Esophagus (tissue), 2 donors: ENCODE measurements around the gene BAIAP2L1. TPM values are rescaled to one million over a fixed set of nuclear protein-coding genes. Genes with fewer than 3 reads are reported as not detected.
A peak's percentile ranks its signal among the peaks of the same experiment; 100 is the strongest.

Experiments used
- H3K27ac ChIP-seq, 2 donors: one replicate each; pipeline ENCODE4 v1.5.1; 2013; ENCODE audit warnings: low read depth in 2 of 2, mild to moderate bottlenecking in 2 of 2, inconsistent platforms in 1 of 2, low read length in 1 of 2, moderate library complexity in 1 of 2
- H3K27me3 ChIP-seq, 2 donors: one replicate each; pipeline ENCODE4 v1.6.1; 2013; ENCODE audit warnings: low read length in 2 of 2, control low read depth in 1 of 2, mild to moderate bottlenecking in 1 of 2; ENCODE audit not compliant: insufficient read depth in 2 of 2, control insufficient read depth in 1 of 2
- H3K36me3 ChIP-seq, 2 donors: one replicate each; pipeline ENCODE4 v1.6.1; 2013; ENCODE audit warnings: low read length in 1 of 2; ENCODE audit not compliant: control insufficient read depth in 2 of 2, insufficient read depth in 2 of 2
- H3K4me1 ChIP-seq, 2 donors: one replicate each; pipeline ENCODE4 v1.6.1; 2013; ENCODE audit warnings: low read length in 1 of 2; ENCODE audit not compliant: control insufficient read depth in 2 of 2, insufficient read depth in 2 of 2
- H3K4me3 ChIP-seq, 2 donors: one replicate each; pipeline ENCODE4 v1.5.1; 2013; ENCODE audit warnings: low read length in 2 of 2, mild to moderate bottlenecking in 2 of 2, low read depth in 1 of 2, moderate library complexity in 1 of 2
- H3K9me3 ChIP-seq, 2 donors: one replicate each; pipeline ENCODE4 v1.6.1; 2013; ENCODE audit warnings: mild to moderate bottlenecking in 2 of 2, low read depth in 1 of 2, low read length in 1 of 2, moderate library complexity in 1 of 2; ENCODE audit not compliant: control insufficient read depth in 2 of 2, insufficient read depth in 1 of 2
- WGBS, 2 donors: extraction: QIAGEN DNeasy Blood & Tissue Kit; methylation state at CpG; one replicate each; pipeline ENCODE4 v1.1.7; 2013; 5-methylcytosine and 5-hydroxymethylcytosine counted together
- polyA plus RNA-seq, 2 donors: library from polyadenylated mRNA; stranded (reverse); fragments of 200-250 nt; gene quantifications; one replicate each; pipeline ENCODE4 v1.2.3, GENCODE V29; 2013
- donor health status: healthy with polysubstance abuse.
- donor health status: Bipolar disorder and iron deficiency.

BAIAP2L1 gene
- polyA plus RNA-seq, 2 donors: 20.0 to 23.1 TPM

DNA sequence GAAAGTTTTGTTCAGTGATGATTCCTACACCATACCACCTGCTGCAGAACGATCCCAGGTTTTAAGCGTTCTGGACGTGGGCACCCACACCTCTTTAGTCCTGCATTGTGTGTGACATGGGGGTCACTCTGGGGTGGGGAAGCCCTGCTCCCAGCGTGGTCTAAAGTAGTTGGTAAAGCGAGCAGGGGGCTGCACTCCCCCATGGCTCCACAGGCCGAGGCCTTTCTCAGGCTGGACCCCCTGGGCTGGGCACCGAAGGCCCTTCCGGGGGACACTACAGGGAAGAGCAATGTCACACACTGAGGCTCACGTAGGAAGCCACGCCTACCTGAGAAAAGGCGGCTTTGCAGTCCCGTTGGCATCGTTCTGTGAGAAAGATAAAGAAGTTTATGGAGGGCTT lies 107.1 kb downstream of the BAIAP2L1 start:
- H3K36me3 ChIP-seq: peaks cover 0 to 35% of the 10 kb centered on the region in 2 donors
- H3K4me1 ChIP-seq: peaks cover 7 to 20% of the 10 kb centered on the region in 2 donors
- no peak overlapping the region for H3K4me3 ChIP-seq
- 84% methylated on average over 13 of the region's 13 CpGs for WGBS, 2 donors
- H3K9me3 ChIP-seq: no peaks in the 10 kb centered on the region
- no peaks in the 10 kb centered on the region for H3K27me3 ChIP-seq
- no peak overlapping the region for H3K27ac ChIP-seq

DNA sequence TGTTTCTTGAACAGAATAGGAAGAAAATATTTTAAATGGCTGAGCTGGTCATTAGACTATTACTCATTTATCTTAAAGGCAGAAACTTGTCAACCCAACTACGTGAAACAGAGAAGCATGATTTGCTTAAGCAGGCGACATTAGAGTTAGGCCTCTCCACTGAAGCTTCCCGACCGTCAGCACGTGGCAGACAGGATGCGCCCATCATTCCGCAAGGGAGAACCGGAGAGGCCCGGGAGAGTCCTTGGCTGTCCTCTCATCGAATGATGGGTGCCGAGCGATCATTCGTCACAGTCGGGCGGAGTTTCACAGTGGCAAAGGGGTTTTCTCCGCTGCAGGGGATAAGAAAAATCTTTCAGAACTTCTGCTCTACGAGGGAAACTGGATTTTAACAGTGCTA lies 107.6 kb downstream of the BAIAP2L1 start:
- H3K27me3 ChIP-seq: no peaks in the 10 kb centered on the region
- H3K4me3 ChIP-seq: no peak overlapping the region
- peaks cover 0 to 35% of the 10 kb centered on the region in 2 donors for H3K36me3 ChIP-seq
- no peaks in the 10 kb centered on the region for H3K9me3 ChIP-seq
- H3K27ac ChIP-seq: no peak overlapping the region
- peaks cover 7 to 20% of the 10 kb centered on the region in 2 donors for H3K4me1 ChIP-seq
- WGBS, 2 donors: 84 to 86% methylated on average over 17 of the region's 17 CpGs

DNA sequence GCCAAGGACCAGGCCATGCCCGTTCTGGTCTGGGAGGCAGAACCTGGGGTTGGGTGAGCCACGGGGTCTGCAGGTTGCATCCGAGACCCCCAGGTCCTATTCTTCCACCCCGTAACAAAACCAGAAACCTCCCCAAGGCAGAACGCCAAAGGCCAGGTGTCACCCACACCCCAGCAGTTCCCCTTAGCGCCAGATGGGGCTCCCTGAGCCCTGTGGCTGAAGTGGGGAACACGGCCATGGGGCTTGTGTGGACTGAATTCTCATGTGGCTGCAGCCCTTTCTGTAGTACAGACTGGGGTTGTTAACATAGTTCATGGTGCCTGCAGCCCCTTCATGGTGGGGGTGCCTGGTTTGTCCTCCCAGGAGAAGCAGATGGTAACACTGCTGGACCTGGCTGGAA lies 109.2 kb downstream of the BAIAP2L1 start:
- peaks cover 14 to 32% of the 10 kb centered on the region in 2 donors for H3K4me1 ChIP-seq
- peaks cover 0 to 32% of the 10 kb centered on the region in 2 donors for H3K36me3 ChIP-seq
- H3K27ac ChIP-seq: no peak overlapping the region
- 65 to 77% methylated on average over 7 of the region's 7 CpGs for WGBS, 2 donors
- H3K9me3 ChIP-seq: no peaks in the 10 kb centered on the region
- H3K4me3 ChIP-seq: no peak overlapping the region
- H3K27me3 ChIP-seq: no peaks in the 10 kb centered on the region

DNA sequence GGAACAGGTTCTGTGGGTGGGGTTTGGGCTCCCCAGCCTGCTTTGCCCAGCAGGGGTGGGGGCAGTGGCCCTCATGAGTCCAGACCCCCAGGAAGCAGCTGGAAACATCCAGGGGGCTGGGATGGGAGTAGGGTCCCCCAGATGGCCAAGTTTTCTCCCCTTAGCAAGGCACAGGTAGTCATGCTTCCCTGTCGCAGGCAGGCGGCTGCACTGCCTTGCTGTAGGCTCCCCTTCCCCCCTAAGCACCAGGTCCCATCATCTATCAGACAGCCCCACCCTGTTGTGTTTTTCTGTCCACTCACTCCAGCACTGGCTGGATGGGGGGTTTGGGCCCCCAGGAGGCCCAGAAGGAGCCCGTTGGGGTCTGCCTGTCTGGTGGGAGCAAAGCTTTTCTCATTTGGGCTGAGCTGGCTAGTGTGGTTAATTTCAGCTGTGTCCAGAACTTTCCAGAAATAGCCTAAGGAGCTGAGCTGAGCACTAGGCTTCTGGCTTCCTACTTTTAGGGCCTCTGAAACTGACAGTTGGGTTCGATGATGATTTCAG lies 111.5 kb downstream of the BAIAP2L1 start:
- Histone ChIP-seq H3K27me3 (no peaks in the 10 kb centered on the region), H3K27ac (no peak overlapping the region), H3K9me3 (no peaks in the 10 kb centered on the region), H3K4me3 (no peak overlapping the region), H3K36me3 (peaks cover 0 to 34% of the 10 kb centered on the region in 2 donors), H3K4me1 (peaks cover 19 to 41% of the 10 kb centered on the region in 2 donors)
- 88% methylated on average over 4 of the region's 4 CpGs for WGBS, 2 donors

DNA sequence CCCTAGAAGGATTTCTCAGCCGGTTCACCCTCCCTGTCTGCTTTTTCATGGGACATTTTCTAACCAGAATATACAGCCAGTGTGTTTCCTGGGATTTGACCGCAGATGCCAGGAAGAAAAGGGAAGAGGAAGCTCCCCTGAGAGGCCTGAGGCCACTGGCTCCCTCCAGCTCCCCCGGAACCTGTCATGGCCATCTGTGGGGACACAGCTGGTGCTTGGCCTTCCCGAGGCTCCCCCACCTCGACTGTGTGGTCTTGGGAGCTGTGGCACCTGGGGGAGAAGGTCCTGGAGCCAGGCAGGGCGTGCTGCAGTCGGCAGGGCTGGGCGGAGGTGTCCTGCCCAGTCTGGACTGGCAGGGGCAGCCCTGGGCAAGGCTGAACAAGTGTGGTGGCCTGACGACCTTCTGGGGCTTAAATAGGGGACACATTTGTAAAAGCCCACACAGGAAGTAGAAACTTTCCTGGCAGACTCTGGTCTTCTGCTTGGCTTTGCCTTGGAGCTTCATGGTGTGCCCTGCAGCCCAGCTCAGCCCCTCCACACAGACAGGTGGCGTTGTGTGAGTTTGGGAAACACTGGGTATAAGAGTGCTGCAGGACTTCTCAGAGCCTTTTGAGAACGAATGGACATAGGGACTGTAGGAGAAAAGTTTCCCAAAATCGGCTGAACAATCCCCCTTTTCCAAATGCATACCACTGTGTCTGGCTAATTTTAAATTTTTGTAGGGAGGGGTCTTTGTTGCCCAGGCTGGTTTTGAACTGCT lies 112.6 kb downstream of the BAIAP2L1 start:
- Histone ChIP-seq H3K4me3 (no peak overlapping the region), H3K27ac (peak overlapping the region; percentile 71 to 77), H3K27me3 (no peaks in the 10 kb centered on the region), H3K36me3 (peaks cover 0 to 25% of the 10 kb centered on the region in 2 donors), H3K9me3 (no peaks in the 10 kb centered on the region), H3K4me1 (peaks cover 28 to 52% of the 10 kb centered on the region in 2 donors)
- WGBS, 2 donors: 45 to 54% methylated on average over 12 of the region's 12 CpGs

DNA sequence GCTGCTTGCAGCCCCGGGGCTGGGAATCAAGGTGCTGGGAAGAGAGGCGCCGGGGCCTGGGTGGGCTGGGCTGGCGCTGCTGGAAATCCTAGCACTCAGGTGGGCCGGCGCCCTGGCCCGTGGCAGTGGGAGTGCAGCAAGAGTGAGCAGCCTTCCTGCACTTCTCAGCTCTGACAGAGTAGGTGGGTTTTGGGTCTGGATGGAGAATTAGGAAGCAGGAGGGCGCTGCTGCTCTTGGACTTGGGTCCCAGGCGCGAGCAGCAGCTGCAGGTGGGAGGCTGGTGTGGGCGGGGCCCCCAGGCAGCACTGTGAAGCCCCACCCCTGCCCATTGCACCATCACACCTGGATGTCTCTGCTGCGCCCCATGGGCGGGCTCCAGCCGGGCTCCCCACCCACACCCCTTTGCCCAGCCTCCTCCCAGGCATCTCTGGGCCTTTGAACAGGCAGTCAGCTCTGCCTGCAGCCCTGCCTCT lies 113.4 kb downstream of the BAIAP2L1 start:
- Histone ChIP-seq H3K27ac (peak overlapping the region; percentile 71 to 77), H3K4me3 (no peak overlapping the region), H3K27me3 (no peaks in the 10 kb centered on the region), H3K4me1 (peaks cover 28 to 52% of the 10 kb centered on the region in 2 donors), H3K36me3 (peaks cover 0 to 22% of the 10 kb centered on the region in 2 donors), H3K9me3 (no peaks in the 10 kb centered on the region)
- WGBS, 2 donors: 53 to 55% methylated on average over 14 of the region's 14 CpGs

DNA sequence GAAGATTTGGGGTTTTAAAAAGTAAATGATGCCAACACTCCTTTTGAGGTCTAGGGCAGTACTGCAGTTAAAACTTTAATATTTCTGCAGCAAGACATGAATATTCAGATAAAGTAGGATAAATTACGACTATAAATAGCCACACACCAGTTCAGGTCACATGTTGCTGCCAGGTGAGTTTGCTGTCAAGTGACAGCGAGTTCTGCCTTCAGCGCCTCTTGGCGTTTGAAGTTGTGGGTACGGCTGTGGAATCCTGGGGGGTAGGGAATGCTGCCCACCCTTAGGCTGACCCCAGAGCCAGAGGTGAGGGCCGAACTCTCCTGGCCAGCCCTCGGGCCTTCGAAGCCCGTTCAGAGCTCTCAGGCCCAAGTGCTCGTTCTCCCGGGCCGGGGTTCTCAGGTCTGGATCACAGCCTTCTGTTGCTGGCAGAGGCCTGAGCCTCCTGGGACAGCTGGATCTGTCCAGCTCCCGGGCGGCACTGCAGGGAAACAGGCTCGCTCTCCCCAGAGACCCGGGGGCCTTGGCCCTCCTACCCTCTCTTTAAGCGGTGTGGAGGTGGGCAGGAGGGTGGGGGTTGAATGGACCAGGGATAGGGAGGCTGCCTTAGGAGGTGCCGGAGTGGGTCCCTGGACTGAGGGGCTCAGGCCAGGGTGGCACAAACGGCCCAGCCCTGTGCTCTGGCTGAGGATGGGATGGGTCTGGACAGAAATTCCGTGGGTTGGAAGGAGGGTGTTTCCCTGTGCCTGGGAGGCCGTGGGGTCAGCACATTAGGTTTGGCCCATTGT lies 114.0 kb downstream of the BAIAP2L1 start:
- Histone ChIP-seq H3K27ac (peak overlapping the region; percentile 47 to 85), H3K9me3 (no peaks in the 10 kb centered on the region), H3K4me1 (peaks cover 28 to 52% of the 10 kb centered on the region in 2 donors), H3K36me3 (peaks cover 0 to 16% of the 10 kb centered on the region in 2 donors), H3K27me3 (no peaks in the 10 kb centered on the region), H3K4me3 (no peak overlapping the region)
- WGBS, 2 donors: 55 to 56% methylated on average over 21 of the region's 21 CpGs

DNA sequence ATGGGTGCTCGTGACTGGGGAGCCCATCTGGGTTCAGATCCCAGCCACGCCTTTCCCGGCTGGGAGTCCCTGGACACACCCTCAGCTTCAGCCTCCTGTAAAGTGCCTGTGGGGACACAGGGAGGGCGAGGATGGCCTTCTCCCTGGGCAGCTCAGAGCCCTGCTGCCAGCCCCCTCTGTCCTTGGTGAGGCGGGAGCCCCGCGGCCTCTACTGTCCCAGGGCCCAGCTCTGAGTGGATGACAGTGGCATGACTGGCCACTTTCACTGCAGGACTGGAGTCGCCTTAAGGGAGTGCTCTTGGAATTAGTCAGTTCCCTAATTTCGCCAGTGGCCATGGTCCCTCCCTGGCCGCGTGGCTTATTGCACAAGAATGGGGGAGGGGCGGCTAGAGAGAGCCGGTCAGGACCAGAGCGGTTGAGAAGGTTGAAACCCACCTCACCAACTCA lies 114.8 kb downstream of the BAIAP2L1 start:
- H3K27me3 ChIP-seq: no peaks in the 10 kb centered on the region
- no peaks in the 10 kb centered on the region for H3K9me3 ChIP-seq
- peak overlapping the region; percentile 25 to 85 for H3K27ac ChIP-seq
- WGBS, 2 donors: 50 to 61% methylated on average over 14 of the region's 14 CpGs
- H3K4me3 ChIP-seq: no peak overlapping the region
- H3K36me3 ChIP-seq: peaks cover 0 to 12% of the 10 kb centered on the region in 2 donors
- peaks cover 28 to 52% of the 10 kb centered on the region in 2 donors for H3K4me1 ChIP-seq
